Measurements from ENCODE around the gene SOCS1. TPM values are rescaled to one million over a fixed set of nuclear protein-coding genes. Genes with fewer than 3 reads are reported as not detected.

The SOCS1 gene
- total and polyA plus RNA-seq, 9 of the 15 experiments (the other 6 are each of a cell fraction or from before 2014, with no cell fraction given): 0.04 to 7.5 (median 2.3) TPM

GRCh38 chr16:11224096-11224893 lies 31.7 kb downstream of the SOCS1 start (continued):
- peak; percentile 96 for TF ChIP-seq MGA (IDR thresholded peaks at IDR 0.05)
- peak; percentile 59; the same call in 1 of the 2 replicates for TF ChIP-seq MYC (IDR thresholded peaks at IDR 0.05; ENCODE audit: low read depth, low read length)
- TF ChIP-seq MYC (CRISPR knock-in tag; IDR thresholded peaks at IDR 0.05; ENCODE audit: borderline replicate concordance, low read depth): no peak
- peak; percentile 73 to 98 for TF ChIP-seq MAZ (CRISPR knock-in tag; conservative IDR thresholded peaks at IDR 0.05 in 1 of 2, IDR thresholded peaks at IDR 0.05 in 1 of 2)
- TF ChIP-seq CBX1 (IDR thresholded peaks at IDR 0.05; ENCODE audit: low read depth): peak; percentile 74; the same call in 1 of the 2 replicates
- peak; percentile 47; the same call in 1 of the 2 replicates for TF ChIP-seq RNF2 (IDR thresholded peaks at IDR 0.05)
- no peak for TF ChIP-seq NCOA4 (IDR thresholded peaks at IDR 0.05; ENCODE audit: partially characterized antibody)
- TF ChIP-seq, protein P1, sequence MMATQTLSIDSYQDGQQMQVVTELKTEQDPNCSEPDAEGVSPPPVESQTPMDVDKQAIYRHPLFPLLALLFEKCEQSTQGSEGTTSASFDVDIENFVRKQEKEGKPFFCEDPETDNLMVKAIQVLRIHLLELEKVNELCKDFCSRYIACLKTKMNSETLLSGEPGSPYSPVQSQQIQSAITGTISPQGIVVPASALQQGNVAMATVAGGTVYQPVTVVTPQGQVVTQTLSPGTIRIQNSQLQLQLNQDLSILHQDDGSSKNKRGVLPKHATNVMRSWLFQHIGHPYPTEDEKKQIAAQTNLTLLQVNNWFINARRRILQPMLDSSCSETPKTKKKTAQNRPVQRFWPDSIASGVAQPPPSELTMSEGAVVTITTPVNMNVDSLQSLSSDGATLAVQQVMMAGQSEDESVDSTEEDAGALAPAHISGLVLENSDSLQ (IDR thresholded peaks at IDR 0.05): peak; percentile 32; the same call in 1 of the 2 replicates
- peak in 1 of 2 experiments; percentile 26; a peak in 2 of 4 replicates for TF ChIP-seq KDM1A (IDR thresholded peaks at IDR 0.05)
- TF ChIP-seq RBBP5 (IDR thresholded peaks at IDR 0.05; ENCODE audit: borderline replicate concordance, insufficient read depth, low read length, poor library complexity, severe bottlenecking): no peak
- TF ChIP-seq ARID1B (IDR thresholded peaks at IDR 0.05): no peak
- TF ChIP-seq ZNF165 (CRISPR knock-in tag; IDR thresholded peaks at IDR 0.05; ENCODE audit: borderline replicate concordance): no peak

Measured in K562 (cell line).